Stimulated activated memory B cell treated with anti-CD40 and anti-IgM and Interleukin-4, amounts not matched to agents 10 μg/mL and 1 μg/mL and 100 μg/mL, for 72 hours (primary cell): ENCODE data around the gene C20orf173.

Source experiments
- ATAC-seq: fragments of 150-1000 bp; cut with Tn5 transposase; 2 replicates; pipeline ENCODE4 v1.10.0; 2021
- H3K27ac Mint-ChIP-seq: one replicate; pipeline ENCODE4 v1.8.0; 2022; ENCODE audit warnings: mild to moderate bottlenecking, mixed read lengths
- H3K27me3 Mint-ChIP-seq: one replicate; pipeline ENCODE4 v1.8.0; 2022; ENCODE audit warnings: mixed read lengths
- H3K36me3 Mint-ChIP-seq: one replicate; pipeline ENCODE4 v1.8.0; 2022; ENCODE audit warnings: mixed read lengths
- H3K4me1 Mint-ChIP-seq: one replicate; pipeline ENCODE4 v1.8.0; 2022; ENCODE audit warnings: mixed read lengths
- H3K4me3 Mint-ChIP-seq: one replicate; pipeline ENCODE4 v1.8.0; 2022; ENCODE audit warnings: mild to moderate bottlenecking, moderate library complexity, mixed read lengths
- H3K9me3 Mint-ChIP-seq: one replicate; pipeline ENCODE4 v1.8.0; 2022; ENCODE audit warnings: mixed read lengths

C20orf173 gene

GRCh38 chr20:35529552-35529951 is at the start of gene C20orf173:
Gene C20orf173, minus strand, starts transcription at chr20:35529652. Its CDS starts 279 bp downstream, at chr20:35529373.
- Mint-ChIP-seq H3K27ac (no peak within 1 kb of the TSS), H3K36me3 (no peaks in the 10 kb centered on the region), H3K4me1 (no peaks in the 10 kb centered on the region), H3K27me3 (no peaks in the 10 kb centered on the region), H3K9me3 (no peaks in the 10 kb centered on the region), H3K4me3 (no peak within 1 kb of the TSS)
- no peak for ATAC-seq

- Mint-ChIP-seq H3K27ac (no peak overlapping the region), H3K4me3 (no peak overlapping the region), H3K9me3 (peaks cover 9% of the 10 kb centered on the region), H3K36me3 (peaks cover 1% of the 10 kb centered on the region), H3K27me3 (peaks cover 40% of the 10 kb centered on the region), H3K4me1 (no peaks in the 10 kb centered on the region)
- ATAC-seq, result no peak
Measured at GRCh38 chr20:35579196-35579595, 49.7 kb upstream of the C20orf173 start.

DNA sequence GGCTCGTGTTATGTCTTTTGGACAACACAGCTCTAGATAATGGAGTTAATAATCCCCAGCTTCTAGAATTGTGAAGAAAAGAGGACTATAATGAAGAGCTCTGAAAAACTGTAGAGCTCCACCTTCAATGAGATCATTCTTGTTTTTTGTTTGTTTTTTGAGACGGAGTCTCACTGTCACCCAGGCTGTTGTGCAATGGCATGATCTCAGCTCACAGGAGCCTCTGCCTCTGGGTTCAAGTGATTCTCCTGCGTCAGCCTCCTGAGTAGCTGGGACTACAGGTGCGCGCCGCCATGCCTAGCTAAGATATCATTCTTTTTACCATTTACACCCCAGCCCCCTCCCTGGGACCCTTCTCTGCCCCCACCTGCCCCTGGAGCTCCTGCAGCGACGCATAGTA is 49.0 kb upstream of the C20orf173 start:
- Mint-ChIP-seq H3K4me1 (no peaks in the 10 kb centered on the region), H3K36me3 (peaks cover 5% of the 10 kb centered on the region), H3K27ac (no peak overlapping the region), H3K4me3 (no peak overlapping the region), H3K9me3 (peaks cover 12% of the 10 kb centered on the region), H3K27me3 (peaks cover 40% of the 10 kb centered on the region)
- no peak for ATAC-seq

GRCh38 chr20:35576816-35577215 is 47.4 kb upstream of the C20orf173 start:
- Mint-ChIP-seq H3K27me3 (peaks cover 32% of the 10 kb centered on the region), H3K9me3 (peaks cover 9% of the 10 kb centered on the region), H3K27ac (no peak overlapping the region), H3K4me1 (no peaks in the 10 kb centered on the region), H3K36me3 (peaks cover 5% of the 10 kb centered on the region), H3K4me3 (no peak overlapping the region)
- no peak for ATAC-seq

- no peak for ATAC-seq
- H3K27me3 Mint-ChIP-seq, result peaks cover 31% of the 10 kb centered on the region
- no peak overlapping the region for H3K4me3 Mint-ChIP-seq
- no peak overlapping the region for H3K27ac Mint-ChIP-seq
- H3K4me1 Mint-ChIP-seq, result no peaks in the 10 kb centered on the region
- H3K9me3 Mint-ChIP-seq, result peaks cover 7% of the 10 kb centered on the region
- peaks cover 5% of the 10 kb centered on the region for H3K36me3 Mint-ChIP-seq
Measured at GRCh38 chr20:35575958-35576357, 46.5 kb upstream of the C20orf173 start.

- Mint-ChIP-seq H3K27me3 (peaks cover 10% of the 10 kb centered on the region), H3K9me3 (peaks cover 7% of the 10 kb centered on the region), H3K36me3 (peaks cover 5% of the 10 kb centered on the region), H3K27ac (no peak overlapping the region), H3K4me1 (no peaks in the 10 kb centered on the region), H3K4me3 (no peak overlapping the region)
- ATAC-seq, result no peak
Measured at GRCh38 chr20:35572838-35573237, 43.4 kb upstream of the C20orf173 start.

- Mint-ChIP-seq H3K4me3 (no peak overlapping the region), H3K9me3 (peaks cover 7% of the 10 kb centered on the region), H3K36me3 (peaks cover 5% of the 10 kb centered on the region), H3K27ac (no peak overlapping the region), H3K27me3 (peaks cover 17% of the 10 kb centered on the region), H3K4me1 (no peaks in the 10 kb centered on the region)
- no peak for ATAC-seq
Measured at GRCh38 chr20:35571555-35571954, 42.1 kb upstream of the C20orf173 start.

DNA sequence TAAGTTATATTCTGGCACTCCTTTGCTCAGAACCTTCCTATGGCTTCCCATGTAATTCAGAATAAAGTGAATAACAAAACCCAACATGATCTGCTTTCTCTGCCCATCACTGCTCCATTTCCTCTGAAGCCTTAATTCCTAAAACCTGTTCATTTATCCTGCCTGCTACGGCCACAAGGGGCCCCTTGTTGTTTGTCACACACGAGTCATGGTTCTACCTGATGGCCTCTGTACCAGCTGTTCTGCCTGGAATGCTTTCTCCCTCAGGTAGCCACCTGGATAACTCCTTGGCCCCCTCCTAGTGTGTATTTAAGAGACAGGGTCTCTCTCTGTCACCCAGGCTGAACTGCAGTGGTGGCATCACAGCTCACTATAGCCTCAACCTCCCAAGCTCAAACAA is 39.2 kb upstream of the C20orf173 start:
- ATAC-seq, result no peak
- Mint-ChIP-seq H3K27ac (no peak overlapping the region), H3K4me3 (no peak overlapping the region), H3K27me3 (peaks cover 17% of the 10 kb centered on the region), H3K9me3 (peaks cover 4% of the 10 kb centered on the region), H3K36me3 (no peaks in the 10 kb centered on the region), H3K4me1 (no peaks in the 10 kb centered on the region)

DNA sequence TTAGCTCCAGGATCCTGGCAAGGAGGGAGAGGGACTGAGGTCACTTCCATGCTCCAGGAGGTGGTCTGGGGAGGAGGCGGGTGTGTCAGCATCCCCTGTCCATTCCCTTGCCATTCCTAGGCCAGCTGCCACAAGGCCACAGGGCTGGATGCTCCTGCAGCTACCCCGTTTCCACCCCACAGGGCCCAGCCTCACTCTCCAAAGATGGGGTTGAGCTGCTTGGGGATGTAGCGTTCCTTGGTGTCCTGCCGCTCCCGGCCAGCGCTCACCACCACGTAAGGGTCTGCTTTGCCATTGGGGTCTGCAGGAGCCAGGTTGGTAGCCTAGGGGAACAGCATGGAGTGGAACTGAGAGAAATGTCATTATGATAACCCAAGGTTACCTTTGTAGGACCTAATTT is 35.5 kb upstream of the C20orf173 start:
- no peak overlapping the region for H3K4me3 Mint-ChIP-seq
- H3K27me3 Mint-ChIP-seq, result peaks cover 18% of the 10 kb centered on the region
- H3K27ac Mint-ChIP-seq, result no peak overlapping the region
- no peaks in the 10 kb centered on the region for H3K4me1 Mint-ChIP-seq
- no peak for ATAC-seq
- no peaks in the 10 kb centered on the region for H3K36me3 Mint-ChIP-seq
- no peaks in the 10 kb centered on the region for H3K9me3 Mint-ChIP-seq

- peaks cover under 1% of the 10 kb centered on the region for H3K36me3 Mint-ChIP-seq
- no peak overlapping the region for H3K27ac Mint-ChIP-seq
- no peak overlapping the region for H3K4me3 Mint-ChIP-seq
- no peaks in the 10 kb centered on the region for H3K9me3 Mint-ChIP-seq
- H3K27me3 Mint-ChIP-seq, result peaks cover 18% of the 10 kb centered on the region
- ATAC-seq, result no peak
- no peaks in the 10 kb centered on the region for H3K4me1 Mint-ChIP-seq
Measured at GRCh38 chr20:35563834-35564233, 34.4 kb upstream of the C20orf173 start.

DNA sequence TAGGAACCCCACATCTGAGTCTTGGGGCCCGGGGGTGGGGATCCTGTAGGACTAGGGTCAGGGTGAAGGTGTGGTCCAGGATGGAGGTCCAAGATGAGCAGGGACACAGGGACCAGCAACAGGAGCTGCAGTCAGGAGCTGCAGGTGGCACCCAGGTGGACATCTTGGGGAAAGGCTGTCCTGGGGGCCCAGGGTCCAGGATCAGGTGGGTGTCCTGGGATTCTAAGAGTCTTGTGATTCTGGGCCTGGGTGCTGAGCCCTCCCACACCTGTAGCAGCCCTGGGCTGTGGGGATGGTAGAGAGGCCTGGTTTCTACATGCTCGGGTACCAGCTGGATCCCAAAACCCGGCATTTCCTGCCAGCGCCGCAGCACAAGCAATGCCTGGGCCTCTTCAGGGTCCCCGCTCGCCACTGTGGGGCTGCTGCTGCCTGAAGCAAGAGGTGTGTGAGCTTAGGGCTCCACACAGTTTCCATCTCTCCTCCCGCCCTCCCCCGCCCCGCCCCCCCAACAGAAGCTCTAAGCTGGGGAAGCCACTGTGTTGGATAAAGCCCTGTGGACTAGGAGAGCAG is 33.2 kb upstream of the C20orf173 start:
- Mint-ChIP-seq H3K27me3 (peaks cover 17% of the 10 kb centered on the region), H3K9me3 (no peaks in the 10 kb centered on the region)

GRCh38 chr20:35561671-35562070 is 32.2 kb upstream of the C20orf173 start:
- ATAC-seq, result no peak
- no peaks in the 10 kb centered on the region for H3K4me1 Mint-ChIP-seq
- no peaks in the 10 kb centered on the region for H3K9me3 Mint-ChIP-seq
- peaks cover 15% of the 10 kb centered on the region for H3K36me3 Mint-ChIP-seq
- H3K4me3 Mint-ChIP-seq, result no peak overlapping the region
- peaks cover 8% of the 10 kb centered on the region for H3K27me3 Mint-ChIP-seq
- H3K27ac Mint-ChIP-seq, result no peak overlapping the region

More for the DNA sequence above, 33.2 kb upstream of the C20orf173 start:
- no peak for ATAC-seq
- H3K27ac Mint-ChIP-seq, result no peak overlapping the region
- no peaks in the 10 kb centered on the region for H3K4me1 Mint-ChIP-seq
- no peak overlapping the region for H3K4me3 Mint-ChIP-seq
- H3K36me3 Mint-ChIP-seq, result peaks cover 10% of the 10 kb centered on the region

DNA sequence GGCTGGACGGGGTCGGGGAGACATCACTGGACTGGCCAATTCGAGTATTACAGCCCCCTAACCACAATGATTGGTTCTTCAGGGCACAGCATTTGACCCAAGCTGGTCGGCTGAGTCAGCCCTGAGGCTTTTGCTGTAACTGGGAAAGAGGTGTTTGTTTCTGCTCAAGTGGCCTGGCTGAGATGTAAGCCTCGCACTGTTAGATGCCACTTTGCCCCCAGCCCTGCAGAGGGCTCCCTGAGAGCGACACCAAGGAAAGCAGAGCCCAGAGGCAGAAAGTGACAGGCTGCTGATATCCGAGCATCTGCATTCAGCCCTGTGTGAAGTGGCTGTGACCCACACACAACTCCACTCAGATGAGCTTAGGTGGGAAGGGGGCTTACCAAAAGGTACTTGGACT is 31.8 kb upstream of the C20orf173 start:
- no peak overlapping the region for H3K4me3 Mint-ChIP-seq
- no peak for ATAC-seq
- H3K36me3 Mint-ChIP-seq, result peaks cover 15% of the 10 kb centered on the region
- peaks cover 8% of the 10 kb centered on the region for H3K27me3 Mint-ChIP-seq
- H3K9me3 Mint-ChIP-seq, result no peaks in the 10 kb centered on the region
- H3K27ac Mint-ChIP-seq, result no peak overlapping the region
- H3K4me1 Mint-ChIP-seq, result no peaks in the 10 kb centered on the region

- no peak overlapping the region for H3K27ac Mint-ChIP-seq
- peaks cover 15% of the 10 kb centered on the region for H3K36me3 Mint-ChIP-seq
- peaks cover 8% of the 10 kb centered on the region for H3K27me3 Mint-ChIP-seq
- H3K4me3 Mint-ChIP-seq, result no peak overlapping the region
- no peak for ATAC-seq
- H3K9me3 Mint-ChIP-seq, result no peaks in the 10 kb centered on the region
- no peaks in the 10 kb centered on the region for H3K4me1 Mint-ChIP-seq
Measured at GRCh38 chr20:35560541-35560940, 31.1 kb upstream of the C20orf173 start.

DNA sequence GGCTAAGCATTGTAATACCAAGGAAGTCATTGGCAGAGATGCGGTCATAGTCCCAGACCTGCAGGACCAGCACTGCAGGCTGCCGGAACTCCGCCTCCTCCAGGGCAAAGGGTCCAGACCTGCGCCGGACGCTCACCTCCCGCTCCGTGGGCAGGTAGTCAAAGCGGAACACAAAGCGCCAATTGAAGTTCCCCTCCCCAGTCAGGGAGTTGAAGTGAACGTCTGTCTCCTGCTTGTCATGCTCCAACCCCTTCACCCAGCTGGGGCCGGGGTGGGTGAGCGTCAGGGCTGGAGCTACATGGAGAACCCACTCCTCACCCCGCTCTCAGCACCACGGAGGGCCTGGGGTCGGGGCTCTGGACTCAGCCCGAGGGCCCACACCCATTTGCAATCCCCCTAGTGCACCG is 30.7 kb upstream of the C20orf173 start:
- no peak overlapping the region for H3K27ac Mint-ChIP-seq
- H3K36me3 Mint-ChIP-seq, result peaks cover 16% of the 10 kb centered on the region
- peaks cover 8% of the 10 kb centered on the region for H3K27me3 Mint-ChIP-seq
- ATAC-seq, result no peak
- H3K9me3 Mint-ChIP-seq, result no peaks in the 10 kb centered on the region
- H3K4me3 Mint-ChIP-seq, result no peak overlapping the region
- no peaks in the 10 kb centered on the region for H3K4me1 Mint-ChIP-seq

DNA sequence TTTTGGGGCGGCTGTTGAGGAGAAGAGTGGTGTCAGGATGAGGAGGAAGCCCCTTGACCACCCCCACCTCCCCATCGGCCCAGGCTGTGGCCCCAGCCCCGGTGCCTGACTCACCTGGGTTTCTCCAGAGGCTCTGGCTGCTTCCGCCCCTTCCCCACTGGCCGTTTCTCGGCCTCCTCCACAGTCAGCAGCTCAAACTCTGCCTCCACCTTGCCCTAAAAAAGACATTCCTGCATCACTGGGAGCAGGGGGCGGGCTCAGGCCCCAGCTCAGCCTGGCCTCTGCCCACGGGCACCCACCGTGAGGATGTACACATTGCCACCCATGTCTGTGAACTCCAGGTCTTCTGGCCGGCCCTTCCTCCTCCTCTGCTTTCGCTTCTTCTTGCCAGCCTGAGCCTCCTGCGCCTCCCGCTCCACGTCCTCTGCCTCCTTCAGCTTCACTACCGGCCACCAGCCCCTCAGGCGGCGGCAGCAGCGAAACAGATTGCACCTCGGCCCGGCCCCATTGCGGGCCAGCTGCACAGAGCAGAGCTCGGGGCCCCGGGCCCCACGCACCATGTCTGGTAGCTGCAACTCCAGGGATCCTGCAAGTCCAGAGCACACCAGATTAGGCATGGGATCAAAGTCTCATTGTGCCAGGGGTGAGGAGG is 29.7 kb upstream of the C20orf173 start:
- Mint-ChIP-seq H3K27me3 (peaks cover 6% of the 10 kb centered on the region), H3K4me3 (no peak overlapping the region), H3K9me3 (no peaks in the 10 kb centered on the region), H3K36me3 (peaks cover 26% of the 10 kb centered on the region), H3K27ac (no peak overlapping the region), H3K4me1 (no peaks in the 10 kb centered on the region)
- no peak for ATAC-seq
